Stimulated activated CD8-positive, alpha-beta memory T cell treated with anti-CD3 and anti-CD28 coated beads, Interleukin-7, amount 100 ng/mL, for 1 hour (primary cell): ENCODE data around the gene KPNA1.
"Not testable (repeated sequence)": the region's sequence is repeated elsewhere in the genome, so short reads cannot be mapped to it uniquely, and the experiment has no call there.

ENCODE experiments used
- DNase-seq, 2 donors: peaks; one replicate each; pipeline ENCODE4 v3.0.0-alpha.2; 2020; ENCODE audit warnings: low read depth in 2 of 2

Gene KPNA1

DNA sequence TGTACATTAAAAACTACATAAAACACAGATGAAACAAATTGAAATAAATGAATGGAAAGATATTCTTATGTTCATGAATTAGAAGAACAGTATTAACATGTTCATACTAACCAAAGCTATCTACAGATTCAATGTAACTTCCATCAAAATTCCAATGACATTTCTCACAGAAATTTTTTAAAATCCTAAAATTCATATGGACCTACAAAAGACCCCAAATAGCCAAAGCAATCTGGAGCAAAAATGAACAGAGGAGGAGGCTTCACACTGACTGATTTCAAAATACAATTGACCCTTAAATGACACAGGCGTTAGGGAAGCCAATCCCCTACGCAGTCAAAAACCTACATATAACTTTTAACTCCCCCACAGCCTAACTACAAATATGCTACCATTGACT is 39.4 kb downstream of the KPNA1 start:
- no peak for DNase-seq

- DNase-seq = no peak
Measured at GRCh38 chr3:122469659-122470058, 45.1 kb downstream of the KPNA1 start.

DNA sequence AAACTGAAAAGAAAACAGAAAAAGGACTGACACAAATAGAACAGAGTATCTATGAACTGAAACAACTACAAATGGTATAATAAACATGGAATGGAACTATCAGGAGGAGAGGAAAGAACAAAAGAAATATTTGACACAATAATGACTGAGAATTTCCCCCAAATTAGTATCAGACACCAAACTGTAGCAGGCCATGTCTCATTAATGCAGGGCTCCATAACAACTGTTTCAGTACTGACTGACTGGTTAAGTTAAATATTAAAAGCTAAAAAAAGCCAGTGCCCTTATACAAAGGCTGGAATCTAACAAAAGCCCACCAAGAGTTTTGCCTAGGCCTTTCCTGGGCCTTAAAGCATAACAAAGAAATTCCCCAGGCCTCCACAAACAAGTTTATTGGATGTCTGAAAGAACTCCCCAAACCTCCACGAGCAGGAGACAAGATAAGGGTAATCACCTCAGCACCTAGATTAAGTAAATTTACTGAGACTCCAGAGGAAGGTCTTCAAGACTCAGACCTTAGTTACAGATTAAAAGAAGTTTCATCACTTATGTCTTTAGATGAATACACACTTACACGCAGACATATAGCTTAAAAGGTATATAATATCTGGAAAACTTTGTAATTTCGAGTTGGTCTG is 45.7 kb downstream of the KPNA1 start:
- no peak for DNase-seq

DNA sequence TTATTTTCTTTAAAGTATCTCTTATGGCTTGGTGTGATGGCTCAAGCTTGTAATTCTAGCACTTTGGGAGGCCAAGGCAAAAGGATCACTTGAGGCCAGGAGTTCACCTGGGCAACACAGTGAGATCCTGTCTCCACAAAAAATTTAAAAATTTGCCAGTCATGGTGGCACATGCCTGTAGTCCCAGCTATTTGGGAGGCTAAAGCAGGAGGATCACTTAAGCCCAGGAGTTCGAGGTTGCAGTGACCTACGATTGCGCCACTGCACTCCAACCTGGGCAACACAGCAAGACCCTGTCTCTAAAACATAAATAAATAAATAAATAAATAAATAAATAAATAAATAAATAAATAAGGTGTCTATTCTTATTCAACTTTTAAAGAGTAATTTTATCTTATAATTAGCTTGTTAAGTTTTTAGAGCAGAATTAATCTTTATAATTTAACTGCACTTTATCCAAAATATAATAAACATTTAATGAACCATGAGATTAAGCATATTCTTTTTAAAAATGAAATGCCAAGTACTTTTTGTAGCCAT is 48.0 kb downstream of the KPNA1 start:
- DNase-seq = no peak

GRCh38 chr3:122464659-122465058 is 50.1 kb downstream of the KPNA1 start:
- no peak for DNase-seq

DNA sequence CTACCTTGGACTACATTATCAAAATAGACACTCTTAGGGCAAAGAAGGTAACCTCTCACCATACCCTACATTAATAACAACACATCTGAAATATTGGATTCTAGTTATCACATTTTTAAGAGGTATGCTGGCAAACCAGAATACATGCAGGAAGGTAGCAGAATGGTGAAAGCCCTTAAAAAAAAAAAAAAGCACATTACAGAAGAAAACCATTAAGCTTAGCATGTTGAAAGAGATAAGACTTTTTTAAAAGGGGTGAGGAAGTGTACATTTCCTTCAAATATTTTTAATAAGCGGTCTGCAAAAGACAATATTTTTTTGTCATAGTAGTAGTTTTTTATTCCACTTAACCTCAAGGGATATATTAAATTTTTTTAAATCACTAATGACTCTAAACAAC is 52.3 kb downstream of the KPNA1 start:
- no peak for DNase-seq

DNA sequence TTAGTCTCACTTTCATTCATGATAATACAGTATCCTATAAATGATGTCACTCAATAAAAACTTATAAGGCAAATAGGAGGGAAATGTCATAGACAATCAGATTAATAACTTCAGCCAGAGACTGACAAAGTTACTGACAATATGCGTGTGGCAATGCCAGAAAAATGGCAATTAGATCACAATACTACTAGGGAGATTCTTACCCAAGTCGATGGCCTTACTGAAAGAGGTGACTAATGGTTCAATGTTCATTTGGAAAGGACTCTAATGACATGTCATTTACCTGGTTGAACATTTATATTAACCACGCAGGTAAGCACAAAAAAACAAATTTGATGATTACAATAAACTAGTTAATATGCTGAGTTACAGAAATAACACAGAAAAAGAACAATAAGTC is 52.9 kb downstream of the KPNA1 start:
- DNase-seq = no peak

DNA sequence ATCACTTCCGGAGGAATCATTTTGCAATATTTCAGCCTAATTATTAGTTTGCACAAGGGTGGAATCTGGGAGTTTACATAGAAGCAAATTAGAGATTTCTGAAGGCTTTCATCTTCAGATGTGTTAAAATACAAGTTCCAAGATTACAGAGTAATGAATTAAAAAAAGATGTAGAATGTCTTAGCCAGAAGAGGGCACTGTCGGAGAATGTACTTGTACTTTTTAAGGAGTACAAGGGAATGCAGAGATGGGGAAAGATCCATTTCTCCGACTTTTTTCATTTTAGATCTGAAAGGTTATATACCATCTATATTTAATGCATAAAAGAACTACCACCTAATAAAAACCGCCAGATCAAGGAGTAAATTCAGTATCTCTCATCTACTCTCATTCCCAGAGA is 55.7 kb downstream of the KPNA1 start:
- DNase-seq = no peak

DNA sequence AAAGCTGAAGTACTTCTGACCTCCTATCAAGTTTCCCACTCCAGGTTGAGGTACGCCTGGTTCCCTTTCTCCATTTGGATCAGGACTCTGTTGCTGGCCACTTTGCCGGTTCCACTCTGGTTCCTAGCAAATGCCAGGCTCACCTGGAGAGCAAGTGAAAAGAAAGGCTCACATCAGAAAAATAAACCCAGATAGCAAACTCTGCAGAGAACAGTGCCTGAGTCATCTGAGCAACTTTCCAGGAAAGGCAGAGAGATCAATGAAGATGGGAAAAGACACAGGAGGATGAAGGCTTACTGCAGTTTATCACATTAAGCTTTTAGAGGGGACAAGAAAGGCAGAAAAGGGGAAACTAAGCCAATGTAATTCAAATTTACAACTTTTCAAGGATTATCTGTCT is 57.0 kb downstream of the KPNA1 start:
- DNase-seq = no peak

DNA sequence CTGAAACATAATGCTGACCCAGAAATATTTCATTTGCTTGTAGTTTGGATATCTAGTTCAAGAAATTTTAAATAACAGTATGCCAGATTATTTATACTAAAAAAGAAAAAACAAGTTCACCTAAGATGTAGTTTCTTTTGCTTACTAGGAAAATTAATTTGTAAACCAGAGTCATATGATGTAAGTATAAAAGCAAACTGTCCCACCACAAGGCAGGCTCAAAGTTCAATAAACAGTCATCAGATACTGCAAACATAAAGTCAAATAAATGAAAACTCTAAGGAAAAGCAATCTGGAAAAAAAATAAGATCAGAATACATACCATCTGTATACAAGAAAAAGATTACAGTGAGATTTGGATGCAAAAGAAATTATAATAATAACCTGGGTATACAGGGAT is 58.7 kb downstream of the KPNA1 start:
- DNase-seq = no peak

- no peak for DNase-seq
Measured at GRCh38 chr3:122451371-122451770, 63.4 kb downstream of the KPNA1 start.

DNA sequence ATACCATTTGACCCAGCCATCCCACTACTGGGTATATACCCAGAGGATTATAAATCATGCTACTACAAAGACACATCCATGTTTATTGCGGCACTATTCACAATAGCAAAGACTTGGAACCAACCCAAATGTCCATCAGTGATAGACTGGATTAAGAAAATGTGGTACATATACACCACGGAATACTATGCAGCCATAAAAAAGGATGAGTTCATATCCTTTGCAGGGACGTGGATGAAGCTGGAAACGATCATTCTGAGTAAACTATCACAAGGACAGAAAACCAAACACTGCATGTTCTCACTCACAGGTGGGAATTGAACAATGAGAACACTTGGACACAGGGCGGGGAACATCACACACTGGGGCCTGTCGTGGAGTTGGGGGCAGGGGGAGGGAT is 66.5 kb downstream of the KPNA1 start:
- DNase-seq = not testable (repeated sequence)

DNA sequence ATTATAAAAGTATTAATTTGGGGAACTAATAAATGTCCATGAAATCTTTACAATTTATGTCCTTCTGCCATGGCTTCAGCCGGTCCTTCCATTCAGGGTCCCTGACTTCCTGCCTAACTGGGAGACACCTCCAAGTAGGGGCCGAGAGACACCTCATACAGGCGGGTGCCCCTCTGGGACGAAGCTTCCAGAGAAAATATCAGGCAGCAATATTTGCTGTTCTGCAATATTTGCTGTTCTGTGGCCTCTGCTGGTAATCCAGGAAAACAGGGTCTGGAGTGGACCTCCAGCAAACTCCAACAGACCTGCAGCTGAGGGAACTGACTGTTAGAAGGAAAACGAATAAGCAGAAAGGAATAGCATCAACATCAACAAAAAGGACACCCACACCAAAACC is 70.2 kb downstream of the KPNA1 start:
- not testable (repeated sequence) for DNase-seq

DNA sequence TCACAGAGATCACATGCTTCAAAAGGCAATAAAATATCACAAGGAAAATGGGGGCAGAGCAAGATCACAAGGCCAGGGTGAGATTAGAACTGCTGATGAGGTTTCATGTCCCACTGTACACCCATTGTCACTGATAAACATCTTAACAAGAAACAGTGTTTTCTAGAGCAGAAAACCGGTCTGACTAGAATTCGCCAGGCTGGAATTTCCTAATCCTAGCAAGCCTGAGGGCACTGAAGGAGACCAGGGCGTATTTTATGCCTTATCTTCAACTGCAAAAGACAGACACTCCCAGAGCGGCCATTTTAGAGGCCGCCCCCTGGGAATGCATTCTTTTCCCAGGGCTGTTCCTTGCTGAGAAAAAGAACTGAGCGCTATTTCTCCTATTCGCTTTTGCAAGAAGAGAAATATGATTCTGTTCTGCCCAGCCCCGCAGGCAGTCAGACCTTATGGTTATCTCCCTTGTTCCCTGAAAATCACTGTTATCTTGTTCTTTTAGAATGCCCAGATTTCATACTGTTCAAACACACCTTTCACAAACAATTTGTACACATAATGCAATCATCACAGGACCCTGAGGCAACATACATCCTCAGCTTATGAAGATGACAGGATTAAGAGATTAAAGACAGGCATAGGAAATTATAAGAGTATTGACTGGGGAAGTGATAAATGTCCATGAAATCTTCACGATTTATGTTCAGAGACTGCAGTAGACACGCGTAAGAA is 70.8 kb downstream of the KPNA1 start:
- not testable (repeated sequence) for DNase-seq

GRCh38 chr3:122443090-122443489 is 71.6 kb downstream of the KPNA1 start:
- no peak for DNase-seq

GRCh38 chr3:122435950-122436349 is 78.8 kb downstream of the KPNA1 start:
- DNase-seq = no peak

DNA sequence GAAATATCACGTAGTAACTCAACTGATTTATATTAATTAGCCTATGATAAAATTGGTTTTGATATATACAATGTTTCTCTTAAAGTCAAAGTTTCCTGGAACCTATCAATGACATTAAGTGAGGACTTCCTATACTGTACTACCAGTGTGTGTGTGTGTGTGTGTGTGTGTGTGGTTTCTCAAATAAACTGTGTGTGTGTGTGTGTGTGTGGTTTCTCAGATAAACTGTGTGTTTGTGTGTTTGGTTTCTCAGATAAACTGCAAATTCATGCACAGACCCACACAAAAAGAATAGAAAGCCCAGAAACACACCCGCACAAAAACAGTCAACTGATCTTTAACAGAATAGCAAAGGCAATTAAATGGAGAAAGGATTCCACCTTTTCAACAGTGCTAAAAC is 84.4 kb downstream of the KPNA1 start:
- no peak for DNase-seq

- DNase-seq = no peak
Measured at GRCh38 chr3:122427857-122428471, 86.8 kb downstream of the KPNA1 start.

- no peak for DNase-seq
Measured at GRCh38 chr3:122421836-122422235, 92.9 kb downstream of the KPNA1 start.

- DNase-seq = no peak
Measured at GRCh38 chr3:122421101-122421500, 93.6 kb downstream of the KPNA1 start.

DNA sequence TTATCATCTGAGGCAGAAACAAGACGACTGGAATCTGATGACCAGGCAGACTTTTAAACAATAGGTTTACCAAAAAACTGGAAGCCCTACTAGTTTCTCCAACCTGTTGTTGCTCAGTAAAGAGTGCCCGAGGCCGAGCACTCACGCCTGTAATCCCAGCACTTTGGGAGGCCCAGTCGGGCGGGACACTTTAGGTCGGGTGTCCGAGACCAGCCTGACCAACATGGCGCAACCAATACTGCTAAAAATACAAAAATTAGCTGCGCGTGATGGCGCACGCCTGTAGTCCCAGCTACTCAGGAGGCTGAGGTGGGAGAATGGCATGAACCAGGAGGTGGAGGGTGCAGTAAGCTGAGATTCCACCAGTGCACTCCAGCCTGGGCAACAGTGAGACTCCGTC is 97.8 kb downstream of the KPNA1 start:
- no peak for DNase-seq

DNA sequence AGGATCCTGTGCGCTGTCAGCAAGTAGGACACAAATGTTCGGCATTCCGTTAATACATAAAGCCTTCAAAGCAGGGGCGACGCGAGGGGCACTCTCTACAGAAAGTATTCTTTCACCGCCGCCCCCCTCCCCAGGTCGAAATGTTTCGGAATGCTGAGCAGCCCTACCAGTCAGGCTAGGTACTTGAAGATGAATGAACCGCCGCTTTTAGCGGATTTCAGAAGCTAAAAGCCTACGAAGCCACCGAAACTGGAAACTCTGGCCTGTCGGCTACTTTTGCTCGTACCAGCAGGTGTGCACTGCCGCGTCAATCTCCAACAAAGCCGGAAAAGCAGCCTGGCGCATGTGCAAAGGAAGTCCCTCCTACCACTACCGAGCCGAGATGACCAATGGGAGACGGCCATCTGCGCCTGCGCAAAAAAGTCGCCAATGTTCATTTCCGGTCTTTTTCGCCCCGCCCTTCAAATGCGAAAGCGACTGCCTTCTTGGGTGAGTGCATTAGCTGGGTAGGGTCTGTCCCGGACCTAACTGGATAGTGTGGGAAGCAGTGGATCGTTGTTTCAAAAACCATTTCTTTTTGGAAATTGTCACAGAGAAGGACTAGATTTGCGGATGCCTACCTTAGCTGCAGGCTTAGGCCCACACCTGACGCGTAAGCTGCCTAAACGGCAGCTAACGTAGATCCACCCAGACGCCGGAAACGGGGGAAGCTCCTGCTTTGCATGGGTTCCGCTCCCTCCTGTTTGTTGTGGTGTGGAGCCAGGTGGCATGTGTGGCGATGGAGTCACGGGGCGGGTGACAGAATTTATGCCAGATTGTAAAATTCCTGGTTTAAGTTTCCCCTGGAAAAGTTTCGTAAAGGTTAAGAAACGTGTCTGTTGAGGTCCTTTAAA is 98.7 kb downstream of the KPNA1 start, which contains the start of gene WDR5B:
TSS of gene WDR5B (minus strand) at position 301 of the 893 bp plus-strand sequence. CDS start 534 bp downstream, outside the sequence.
- peak; percentile 97 to 99 for DNase-seq
